Glutamatergic neuron (in vitro differentiated cells): ENCODE measurements around the gene PCSK7. TPM values are rescaled to one million over a fixed set of nuclear protein-coding genes. Genes with fewer than 3 reads are reported as not detected.

Source experiments
- DNase-seq: peaks from one replicate; pipeline ENCODE4 v3.0.0; 2022
- H3K27ac Mint-ChIP-seq: one replicate; pipeline ENCODE4 v1.8.0; 2020; ENCODE audit warnings: mild to moderate bottlenecking, mixed read lengths, inconsistent platforms; ENCODE audit not compliant: unreplicated experiment
- H3K27me3 Mint-ChIP-seq: one replicate; pipeline ENCODE4 v1.8.0; 2020; ENCODE audit warnings: mild to moderate bottlenecking, moderate library complexity, mixed read lengths, inconsistent platforms; ENCODE audit not compliant: unreplicated experiment
- H3K36me3 Mint-ChIP-seq: one replicate; pipeline ENCODE4 v1.8.0; 2020; ENCODE audit warnings: mild to moderate bottlenecking, mixed read lengths, inconsistent platforms; ENCODE audit not compliant: unreplicated experiment
- H3K4me1 Mint-ChIP-seq: one replicate; pipeline ENCODE4 v1.8.0; 2020; ENCODE audit warnings: mild to moderate bottlenecking, low read depth, mixed read lengths, inconsistent platforms; ENCODE audit not compliant: unreplicated experiment
- H3K4me3 Mint-ChIP-seq: one replicate; pipeline ENCODE4 v1.8.0; 2020; ENCODE audit warnings: mild to moderate bottlenecking, mixed read lengths, inconsistent platforms; ENCODE audit not compliant: unreplicated experiment
- H3K9me3 Mint-ChIP-seq: one replicate; pipeline ENCODE4 v1.8.0; 2020; ENCODE audit warnings: mild to moderate bottlenecking, moderate library complexity, mixed read lengths, inconsistent platforms; ENCODE audit not compliant: unreplicated experiment
- CTCF ChIP-seq: fragments of 200-600 bp; sonication (generic); IDR thresholded peaks from one replicate; pipeline ENCODE4 v1.5.0; 2021; ENCODE audit not compliant: partially characterized antibody, unreplicated experiment
- total RNA-seq: library from RNA; stranded (reverse); fragmentation: NEBNext Ultra II Directional; extraction: Animal tissue kit (Norgen Biotek cat#: 25700); gene quantifications from one replicate; pipeline ENCODE4 v1.2.1, GENCODE V29; 2021; ENCODE audit not compliant: unreplicated experiment

Gene PCSK7
- total RNA-seq, 1 donor from 2014 or later: 109 TPM

DNA sequence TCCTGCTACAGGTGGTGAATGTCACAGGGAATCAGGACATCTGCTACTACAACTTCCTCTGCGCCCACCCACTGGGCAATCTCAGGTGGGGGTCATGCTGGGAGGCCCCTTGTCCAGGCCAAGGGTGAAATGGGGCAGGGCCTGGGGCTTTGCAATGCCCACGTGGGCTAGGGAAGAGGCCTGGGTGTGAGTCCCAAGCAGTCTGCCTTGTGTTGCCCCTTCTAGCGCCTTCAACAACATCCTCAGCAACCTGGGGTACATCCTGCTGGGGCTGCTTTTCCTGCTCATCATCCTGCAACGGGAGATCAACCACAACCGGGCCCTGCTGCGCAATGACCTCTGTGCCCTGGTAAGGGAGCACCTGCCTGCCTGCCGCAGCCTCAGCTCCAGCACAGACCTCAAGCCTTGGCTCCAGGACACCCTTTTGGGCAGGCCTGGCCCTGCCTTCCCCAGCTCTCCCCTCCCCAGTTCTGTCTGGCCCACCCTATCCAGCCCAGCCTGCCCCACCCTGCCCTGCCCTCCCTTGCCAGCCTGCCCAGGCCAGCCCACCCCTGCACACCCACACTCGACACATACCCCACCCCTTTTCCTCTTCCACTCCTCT, 41.8 kb downstream of the PCSK7 start:
- no peaks in the 10 kb centered on the region for H3K9me3 Mint-ChIP-seq
- H3K4me3 Mint-ChIP-seq: no peak overlapping the region
- H3K36me3 Mint-ChIP-seq: peaks cover 4% of the 10 kb centered on the region
- peak; percentile 8 for DNase-seq
- peaks cover 1% of the 10 kb centered on the region for H3K27me3 Mint-ChIP-seq
- H3K27ac Mint-ChIP-seq: no peak overlapping the region
- no peak for TF ChIP-seq CTCF
- no peaks in the 10 kb centered on the region for H3K4me1 Mint-ChIP-seq

GRCh38 chr11:117189191-117189940, 42.5 kb downstream of the PCSK7 start:
- H3K27ac Mint-ChIP-seq: no peak overlapping the region
- H3K27me3 Mint-ChIP-seq: peaks cover 1% of the 10 kb centered on the region
- peaks cover 4% of the 10 kb centered on the region for H3K36me3 Mint-ChIP-seq
- no peak overlapping the region for H3K4me3 Mint-ChIP-seq
- H3K9me3 Mint-ChIP-seq: no peaks in the 10 kb centered on the region
- DNase-seq: peak; percentile 3
- no peaks in the 10 kb centered on the region for H3K4me1 Mint-ChIP-seq
- TF ChIP-seq CTCF: no peak

GRCh38 chr11:117188620-117189081, 43.2 kb downstream of the PCSK7 start:
- DNase-seq: peak; percentile 9
- H3K9me3 Mint-ChIP-seq: no peaks in the 10 kb centered on the region
- no peak for TF ChIP-seq CTCF
- no peak overlapping the region for H3K4me3 Mint-ChIP-seq
- no peaks in the 10 kb centered on the region for H3K4me1 Mint-ChIP-seq
- peaks cover 4% of the 10 kb centered on the region for H3K36me3 Mint-ChIP-seq
- no peak overlapping the region for H3K27ac Mint-ChIP-seq
- H3K27me3 Mint-ChIP-seq: peaks cover 3% of the 10 kb centered on the region

GRCh38 chr11:117187799-117188481, 43.9 kb downstream of the PCSK7 start:
- peaks cover 3% of the 10 kb centered on the region for H3K27me3 Mint-ChIP-seq
- H3K27ac Mint-ChIP-seq: no peak overlapping the region
- no peak overlapping the region for H3K4me3 Mint-ChIP-seq
- DNase-seq: peak; percentile 6
- H3K4me1 Mint-ChIP-seq: no peaks in the 10 kb centered on the region
- TF ChIP-seq CTCF: no peak
- peaks cover under 1% of the 10 kb centered on the region for H3K9me3 Mint-ChIP-seq
- H3K36me3 Mint-ChIP-seq: peaks cover 4% of the 10 kb centered on the region
